Esophagus (tissue), 2 donors: ENCODE measurements around the gene UBE2F. TPM values are rescaled to one million over a fixed set of nuclear protein-coding genes. Genes with fewer than 3 reads are reported as not detected.
A peak's percentile ranks its signal among the peaks of the same experiment; 100 is the strongest.

ENCODE experiments used
- H3K27ac ChIP-seq, 2 donors: one replicate each; pipeline ENCODE4 v1.5.1; 2013; ENCODE audit warnings: low read depth in 2 of 2, mild to moderate bottlenecking in 2 of 2, inconsistent platforms in 1 of 2, low read length in 1 of 2, moderate library complexity in 1 of 2
- H3K27me3 ChIP-seq, 2 donors: one replicate each; pipeline ENCODE4 v1.6.1; 2013; ENCODE audit warnings: low read length in 2 of 2, control low read depth in 1 of 2, mild to moderate bottlenecking in 1 of 2; ENCODE audit not compliant: insufficient read depth in 2 of 2, control insufficient read depth in 1 of 2
- H3K36me3 ChIP-seq, 2 donors: one replicate each; pipeline ENCODE4 v1.6.1; 2013; ENCODE audit warnings: low read length in 1 of 2; ENCODE audit not compliant: control insufficient read depth in 2 of 2, insufficient read depth in 2 of 2
- H3K4me1 ChIP-seq, 2 donors: one replicate each; pipeline ENCODE4 v1.6.1; 2013; ENCODE audit warnings: low read length in 1 of 2; ENCODE audit not compliant: control insufficient read depth in 2 of 2, insufficient read depth in 2 of 2
- H3K4me3 ChIP-seq, 2 donors: one replicate each; pipeline ENCODE4 v1.5.1; 2013; ENCODE audit warnings: low read length in 2 of 2, mild to moderate bottlenecking in 2 of 2, low read depth in 1 of 2, moderate library complexity in 1 of 2
- H3K9me3 ChIP-seq, 2 donors: one replicate each; pipeline ENCODE4 v1.6.1; 2013; ENCODE audit warnings: mild to moderate bottlenecking in 2 of 2, low read depth in 1 of 2, low read length in 1 of 2, moderate library complexity in 1 of 2; ENCODE audit not compliant: control insufficient read depth in 2 of 2, insufficient read depth in 1 of 2
- WGBS, 2 donors: extraction: QIAGEN DNeasy Blood & Tissue Kit; methylation state at CpG; one replicate each; pipeline ENCODE4 v1.1.7; 2013; 5-methylcytosine and 5-hydroxymethylcytosine counted together
- polyA plus RNA-seq, 2 donors: library from polyadenylated mRNA; stranded (reverse); fragments of 200-250 nt; gene quantifications; one replicate each; pipeline ENCODE4 v1.2.3, GENCODE V29; 2013
- donor health status: healthy with polysubstance abuse.
- donor health status: Bipolar disorder and iron deficiency.

Gene UBE2F
- polyA plus RNA-seq, result 10 to 100 TPM; 45.5 to 52.3 TPM

- no peaks in the 10 kb centered on the region for H3K36me3 ChIP-seq
- WGBS, 2 donors, result 0 to 1% methylated on average over 91 to 123 of the region's 123 CpGs
- H3K9me3 ChIP-seq, result peaks cover 4 to 8% of the 10 kb centered on the region in 2 donors
- peak within 1 kb of the TSS; percentile 66 to 90 for H3K27ac ChIP-seq
- no peaks in the 10 kb centered on the region for H3K27me3 ChIP-seq
- H3K4me1 ChIP-seq, result peaks cover 4 to 17% of the 10 kb centered on the region in 2 donors
- peak within 1 kb of the TSS; percentile 74 to 79 for H3K4me3 ChIP-seq
Measured at GRCh38 chr2:237966565-237967462, at the start of gene UBE2F. TSS of gene UBE2F (plus strand) at chr2:237967014. CDS start at chr2:237973108, 6,094 bp downstream.

- Histone ChIP-seq H3K4me1 (peaks cover 0 to 3% of the 10 kb centered on the region in 2 donors), H3K27me3 (no peaks in the 10 kb centered on the region), H3K4me3 (no peak overlapping the region), H3K27ac (no peak overlapping the region), H3K9me3 (peaks cover 0 to 2% of the 10 kb centered on the region in 2 donors), H3K36me3 (no peaks in the 10 kb centered on the region)
- WGBS, 2 donors, result 91 to 94% methylated on average over 5 of the region's 5 CpGs
Measured at GRCh38 chr2:237917696-237918374, 49.0 kb upstream of the UBE2F start.

- Histone ChIP-seq H3K27ac (no peak overlapping the region), H3K4me3 (no peak overlapping the region), H3K27me3 (no peaks in the 10 kb centered on the region), H3K9me3 (peaks cover 0 to 3% of the 10 kb centered on the region in 2 donors), H3K4me1 (peaks cover 0 to 7% of the 10 kb centered on the region in 2 donors), H3K36me3 (no peaks in the 10 kb centered on the region)
- 67 to 70% methylated on average over 6 of the region's 6 CpGs for WGBS, 2 donors
Measured at GRCh38 chr2:237919593-237919992, 47.2 kb upstream of the UBE2F start.

- Histone ChIP-seq H3K4me3 (no peak overlapping the region), H3K27me3 (no peaks in the 10 kb centered on the region), H3K27ac (no peak overlapping the region), H3K36me3 (no peaks in the 10 kb centered on the region), H3K4me1 (peaks cover 0 to 7% of the 10 kb centered on the region in 2 donors), H3K9me3 (peaks cover 0 to 3% of the 10 kb centered on the region in 2 donors)
- WGBS, 2 donors, result 84 to 87% methylated on average over 14 of the region's 14 CpGs
Measured at GRCh38 chr2:237920673-237921072, 46.1 kb upstream of the UBE2F start.

- H3K4me3 ChIP-seq, result no peak overlapping the region
- whole genome bisulfite sequencing, 2 donors, result 91 to 93% methylated on average over 10 of the region's 10 CpGs
- H3K9me3 ChIP-seq, result peaks cover 0 to 3% of the 10 kb centered on the region in 2 donors
- H3K36me3 ChIP-seq, result no peaks in the 10 kb centered on the region
- H3K27me3 ChIP-seq, result no peaks in the 10 kb centered on the region
- H3K27ac ChIP-seq, result no peak overlapping the region
- peaks cover 0 to 7% of the 10 kb centered on the region in 2 donors for H3K4me1 ChIP-seq
Measured at GRCh38 chr2:237921967-237922492, 44.8 kb upstream of the UBE2F start.

GRCh38 chr2:237922641-237923361 is 44.0 kb upstream of the UBE2F start:
- Histone ChIP-seq H3K9me3 (peaks cover 0 to 3% of the 10 kb centered on the region in 2 donors), H3K27me3 (no peaks in the 10 kb centered on the region), H3K4me3 (no peak overlapping the region), H3K27ac (peak overlapping the region in 1 of 2 donors; percentile 14), H3K4me1 (peaks cover 0 to 7% of the 10 kb centered on the region in 2 donors), H3K36me3 (no peaks in the 10 kb centered on the region)
- WGBS, 2 donors, result 40 to 47% methylated on average over 13 of the region's 13 CpGs

- Histone ChIP-seq H3K27ac (no peak overlapping the region), H3K36me3 (no peaks in the 10 kb centered on the region), H3K9me3 (peaks cover 0 to 3% of the 10 kb centered on the region in 2 donors), H3K4me3 (no peak overlapping the region), H3K27me3 (no peaks in the 10 kb centered on the region), H3K4me1 (peaks cover 0 to 7% of the 10 kb centered on the region in 2 donors)
- 11 to 13% methylated on average over 31 to 33 of the region's 33 CpGs for WGBS, 2 donors
Measured at GRCh38 chr2:237923481-237924163, 43.2 kb upstream of the UBE2F start.

GRCh38 chr2:237924164-237924534 is 42.7 kb upstream of the UBE2F start:
- H3K27ac ChIP-seq, result no peak overlapping the region
- peaks cover 0 to 7% of the 10 kb centered on the region in 2 donors for H3K4me1 ChIP-seq
- H3K27me3 ChIP-seq, result no peaks in the 10 kb centered on the region
- peaks cover 0 to 3% of the 10 kb centered on the region in 2 donors for H3K9me3 ChIP-seq
- H3K4me3 ChIP-seq, result no peak overlapping the region
- no peaks in the 10 kb centered on the region for H3K36me3 ChIP-seq
- WGBS, 2 donors, result 92 to 93% methylated on average over 14 of the region's 14 CpGs
